GM21619 (cell line): ENCODE results near the gene MUC2.

Experiments
- ATAC-seq: cut with Tn5 transposase; IDR thresholded peaks from one replicate; pipeline ENCODE4 v1.9.1; 2021; ENCODE audit not compliant: unreplicated experiment

MUC2 gene

DNA sequence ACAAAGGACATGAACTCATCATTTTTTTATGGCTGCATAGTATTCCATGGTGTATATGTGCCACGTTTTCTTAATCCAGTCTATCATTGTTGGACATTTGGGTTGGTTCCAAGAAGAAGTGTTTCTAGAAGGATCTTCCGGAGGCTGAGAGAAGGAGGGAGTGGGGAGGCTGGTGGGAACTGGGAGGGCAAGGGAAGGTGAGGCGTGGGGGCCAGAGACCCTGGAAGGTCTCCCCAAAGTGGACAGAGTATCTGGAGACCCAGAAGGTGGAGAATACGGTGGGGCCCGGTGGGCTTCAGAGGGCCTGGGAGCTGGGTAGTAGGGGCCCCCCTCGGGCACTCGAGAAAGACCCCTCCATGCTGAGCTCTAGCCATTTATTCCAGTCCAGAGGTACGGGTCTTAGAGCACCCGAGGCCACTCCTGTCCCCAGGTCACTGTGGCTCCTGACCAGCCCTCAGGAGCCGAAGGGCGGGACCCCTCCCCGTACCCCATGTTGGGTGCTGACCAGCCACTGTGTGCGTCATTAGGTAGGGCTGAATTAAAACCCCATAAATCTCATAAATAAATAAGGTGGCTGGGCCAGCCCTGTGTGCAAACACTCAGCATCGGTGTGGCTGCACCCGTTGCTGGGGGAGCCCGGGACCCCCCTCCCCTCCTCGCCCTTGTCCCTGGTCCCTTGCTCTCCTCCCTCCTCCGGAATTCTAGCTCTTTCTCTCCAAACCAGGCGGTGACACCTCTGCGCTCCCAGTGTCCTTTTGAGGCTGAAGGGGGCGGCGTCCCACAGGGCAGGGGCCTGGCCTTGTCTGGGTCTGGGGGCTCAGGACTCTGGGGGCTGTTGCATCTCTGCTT lies 44.3 kb downstream of the MUC2 start:
- ATAC-seq: no peak

DNA sequence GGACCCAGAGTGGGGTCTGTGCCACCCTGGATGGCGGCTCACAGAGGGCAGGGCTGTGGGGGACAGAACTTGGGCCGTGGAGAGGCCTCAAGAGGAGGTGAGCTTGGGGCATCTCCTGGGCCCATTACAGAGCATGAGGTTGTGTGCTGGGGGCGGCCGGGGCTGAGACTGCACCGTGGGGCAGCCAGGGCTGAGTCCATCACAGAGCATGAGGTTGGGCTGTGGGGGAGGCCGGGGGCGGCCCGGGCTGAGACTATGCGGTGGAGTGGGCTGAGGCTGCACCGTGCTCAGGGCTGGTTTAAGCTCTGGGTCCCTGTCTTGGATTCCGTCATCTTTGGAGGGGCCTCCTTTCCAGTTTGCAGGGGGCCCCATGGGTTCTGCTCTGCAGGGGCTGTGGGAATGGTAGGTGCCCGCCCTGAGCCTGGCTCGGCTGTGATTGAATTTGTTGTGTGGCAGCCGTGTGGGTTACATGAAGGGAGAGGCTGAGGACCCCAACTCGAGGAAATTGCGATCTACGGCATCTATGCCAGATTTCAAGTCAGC lies 45.0 kb downstream of the MUC2 start:
- ATAC-seq: no peak

DNA sequence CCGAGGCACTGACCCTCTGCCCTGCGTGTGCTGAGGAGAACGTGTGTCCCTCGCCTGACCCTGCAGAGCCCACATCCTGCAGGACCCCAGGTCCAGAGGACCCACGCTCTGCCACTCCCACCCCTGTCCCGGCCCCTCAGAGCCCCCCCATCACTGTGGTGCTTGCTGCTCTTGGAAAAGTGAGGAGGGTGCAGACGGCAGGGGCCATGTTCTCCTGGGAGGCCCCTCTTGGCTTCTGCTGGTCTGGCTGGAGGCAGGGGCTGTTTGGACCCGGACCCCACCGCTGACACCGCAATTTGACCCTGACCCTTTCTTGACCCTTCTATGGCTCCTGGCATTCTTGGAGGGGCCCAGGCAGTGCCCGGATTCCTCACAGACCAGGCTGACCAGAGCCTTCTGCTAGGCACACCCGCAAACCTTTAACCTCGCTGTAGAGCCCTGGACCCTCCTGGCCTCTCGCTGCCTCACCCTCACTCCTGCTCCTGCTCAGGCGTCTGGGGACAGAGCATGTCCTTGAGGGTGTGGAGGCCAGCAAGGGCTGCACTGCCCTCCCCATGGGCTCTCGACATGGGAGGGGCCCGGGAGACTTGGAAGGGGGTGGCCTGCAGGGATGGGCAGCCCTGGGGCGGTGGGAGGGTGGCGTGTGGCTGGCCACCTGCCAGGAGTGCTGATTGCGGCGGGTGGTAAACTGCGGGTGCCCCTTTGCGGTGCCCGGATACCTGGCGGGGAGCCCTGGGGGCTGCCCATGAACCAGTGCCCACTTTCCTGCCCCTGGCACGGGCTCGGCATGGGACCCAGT lies 46.1 kb downstream of the MUC2 start:
- no peak for ATAC-seq

DNA sequence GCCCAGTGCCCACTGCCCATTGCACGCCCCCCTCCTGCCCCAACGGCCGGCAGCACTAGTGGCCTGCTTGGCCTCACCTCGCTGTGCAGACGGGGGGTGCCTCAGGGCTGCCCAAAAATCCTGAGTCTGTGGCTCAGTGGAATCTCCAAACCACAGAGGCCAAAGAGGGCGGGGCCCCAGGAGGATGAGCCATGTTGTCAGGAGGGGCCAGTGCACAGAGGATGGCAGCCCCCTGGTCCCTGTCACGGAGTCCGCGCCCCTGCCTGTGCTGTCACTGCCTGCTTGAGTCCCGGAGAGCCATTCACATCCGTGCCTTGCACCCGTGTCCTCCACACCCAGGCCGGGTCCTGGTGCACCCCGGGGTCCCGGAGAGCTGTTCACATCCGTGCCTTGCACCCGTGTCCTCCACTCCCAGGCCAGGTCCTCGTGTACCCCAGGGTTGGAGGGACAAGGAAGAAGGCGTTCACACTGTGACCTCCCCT lies 46.7 kb downstream of the MUC2 start:
- no peak for ATAC-seq

DNA sequence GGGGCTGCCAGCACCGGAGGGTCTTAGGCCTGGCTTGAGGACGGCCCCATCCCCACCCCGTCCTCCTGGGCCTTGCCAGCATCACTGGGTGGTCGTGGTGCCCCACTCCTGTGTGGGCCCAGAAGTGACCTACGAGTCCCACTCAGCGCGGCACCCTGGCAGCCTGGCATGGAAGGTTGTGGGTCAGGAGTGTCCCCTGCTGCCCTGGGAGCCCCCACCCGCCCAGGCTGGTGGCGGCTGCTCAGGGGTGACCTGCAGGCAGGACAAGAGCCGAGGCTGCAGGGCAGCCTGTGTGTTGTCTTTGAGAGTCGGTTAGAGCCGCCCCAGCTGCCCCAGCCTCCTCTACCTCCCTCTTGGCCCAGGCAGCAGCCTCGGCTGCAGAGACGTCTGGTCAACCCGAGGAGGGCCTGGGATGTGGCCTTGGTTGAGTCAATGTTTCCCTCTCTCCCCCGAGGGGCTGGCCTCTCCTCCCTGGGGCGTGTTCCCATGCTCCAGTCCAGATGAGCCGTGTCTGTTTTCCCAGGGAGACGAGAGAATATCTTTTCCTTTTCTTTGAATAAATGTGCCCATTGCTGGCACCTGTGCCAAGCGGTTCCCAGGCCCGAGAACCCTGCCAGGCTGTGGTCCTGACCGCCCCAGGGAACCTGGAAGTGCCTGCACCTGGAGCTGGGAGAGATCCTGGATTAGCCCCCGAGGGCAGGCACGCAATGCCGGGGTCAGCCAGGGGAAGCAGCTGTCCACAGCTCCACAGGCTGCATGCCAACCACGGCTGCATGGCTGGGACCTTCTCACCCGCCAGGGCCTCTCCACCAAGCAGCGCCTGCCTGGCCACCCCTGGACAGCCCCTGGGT lies 47.4 kb downstream of the MUC2 start:
- no peak for ATAC-seq

DNA sequence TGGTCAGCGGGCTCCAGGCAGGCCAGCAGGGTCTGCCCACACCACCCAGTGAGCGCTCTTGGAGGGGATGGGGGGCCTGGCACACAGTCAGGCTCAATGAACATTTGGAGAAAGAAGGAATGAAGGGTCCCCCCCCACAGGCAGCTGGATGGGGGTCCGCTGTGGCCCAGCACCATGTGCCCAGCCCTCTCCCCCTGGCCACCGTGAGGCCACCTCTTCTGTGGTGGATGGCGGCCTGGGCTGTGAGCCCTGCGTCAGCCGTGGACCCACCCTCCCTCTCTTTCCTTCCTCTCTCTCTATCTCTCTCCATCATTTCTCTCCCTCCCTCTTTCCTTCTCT lies 48.0 kb downstream of the MUC2 start:
- no peak for ATAC-seq

DNA sequence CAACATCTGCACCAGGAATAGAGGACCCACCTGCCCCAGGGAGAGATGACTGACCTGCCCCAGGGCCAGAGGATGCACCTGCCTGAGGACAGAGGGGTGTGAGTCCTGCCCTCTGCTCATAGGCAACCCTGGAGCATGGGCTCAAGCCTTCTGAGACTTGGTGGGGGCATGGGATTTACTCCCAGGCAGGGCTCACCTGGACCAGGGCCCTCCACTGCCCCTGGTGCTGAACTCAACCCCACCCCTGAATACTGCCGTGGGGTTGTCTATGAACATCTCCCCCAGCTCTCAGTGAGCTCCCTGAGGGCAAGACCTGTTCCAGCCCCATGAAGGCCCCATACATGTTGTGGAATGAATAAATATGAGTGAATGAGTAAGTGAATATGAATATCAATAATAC lies 49.3 kb downstream of the MUC2 start:
- ATAC-seq: no peak
